Small intestine (tissue), 7 donors: ENCODE results near the gene PNPLA2. TPM values are rescaled to one million over a fixed set of nuclear protein-coding genes. Genes with fewer than 3 reads are reported as not detected.
A peak's percentile ranks its signal among the peaks of the same experiment; 100 is the strongest.

Experiments used
- DNase-seq, 2 donors: peaks; one replicate each; pipeline versions ENCODE4 v3.0.0 to v3.0.0-alpha.2; 2013
- FAIRE-seq: peaks from 2 replicates; lab custom pipeline; 2012; peaks lifted over from hg19 to GRCh38; lab: Jason Lieb, UNC
- H3K27ac ChIP-seq, 3 donors: one replicate each; pipeline ENCODE4 v1.5.1; 2013; ENCODE audit warnings: low read length in 2 of 3, mild to moderate bottlenecking in 2 of 3, control low read depth in 1 of 3, inconsistent platforms in 1 of 3, low read depth in 1 of 3, moderate library complexity in 1 of 3
- H3K27me3 ChIP-seq, 3 donors: one replicate each; pipeline ENCODE4 v1.6.1; 2013; ENCODE audit warnings: low read length in 3 of 3, inconsistent platforms in 1 of 3; ENCODE audit not compliant: control insufficient read depth in 3 of 3, insufficient read depth in 3 of 3
- H3K36me3 ChIP-seq, 3 donors: one replicate each; pipeline ENCODE4 v1.6.1; 2013; ENCODE audit warnings: low read length in 3 of 3, inconsistent platforms in 1 of 3, low read depth in 1 of 3, mild to moderate bottlenecking in 1 of 3, moderate library complexity in 1 of 3; ENCODE audit not compliant: control insufficient read depth in 3 of 3, insufficient read depth in 2 of 3
- H3K4me1 ChIP-seq, 3 donors: one replicate each; pipeline ENCODE4 v1.6.1; 2013; ENCODE audit warnings: low read length in 2 of 3, inconsistent platforms in 1 of 3, low read depth in 1 of 3, mild to moderate bottlenecking in 1 of 3, moderate library complexity in 1 of 3; ENCODE audit not compliant: control insufficient read depth in 3 of 3, insufficient read depth in 2 of 3
- H3K4me3 ChIP-seq, 3 donors: one replicate each; pipeline ENCODE4 v1.5.1; 2013; ENCODE audit warnings: low read length in 3 of 3, control low read depth in 1 of 3, inconsistent platforms in 1 of 3, low read depth in 1 of 3, mild to moderate bottlenecking in 1 of 3, moderate library complexity in 1 of 3
- H3K9me3 ChIP-seq, 2 donors: one replicate each; pipeline ENCODE4 v1.6.1; 2013; ENCODE audit warnings: low read depth in 1 of 2, low read length in 1 of 2; ENCODE audit not compliant: control insufficient read depth in 2 of 2, insufficient read depth in 1 of 2
- WGBS, 3 donors: extraction: QIAGEN DNeasy Blood & Tissue Kit; methylation state at CpG; one replicate each; pipeline ENCODE4 v1.1.7; 2013; 5-methylcytosine and 5-hydroxymethylcytosine counted together
- polyA plus RNA-seq, 4 donors: library from polyadenylated mRNA; stranded (reverse) in 3 of 4; unstranded in 1 of 4; fragments of 200-250 nt in 3 of 4; fragments of 120-200 nt in 1 of 4; gene quantifications; one replicate each; pipeline versions ENCODE4 v1.2.1 to v1.2.3, GENCODE V29; 2013
- donor health status: healthy with polysubstance abuse.
- donor health status: control.
- donor health status: control.
- donor health status: Bipolar disorder and iron deficiency.
- donor health status: healthy.

Gene PNPLA2
- polyA plus RNA-seq, 4 donors = 66.2 to 250 (median 162) TPM

DNA sequence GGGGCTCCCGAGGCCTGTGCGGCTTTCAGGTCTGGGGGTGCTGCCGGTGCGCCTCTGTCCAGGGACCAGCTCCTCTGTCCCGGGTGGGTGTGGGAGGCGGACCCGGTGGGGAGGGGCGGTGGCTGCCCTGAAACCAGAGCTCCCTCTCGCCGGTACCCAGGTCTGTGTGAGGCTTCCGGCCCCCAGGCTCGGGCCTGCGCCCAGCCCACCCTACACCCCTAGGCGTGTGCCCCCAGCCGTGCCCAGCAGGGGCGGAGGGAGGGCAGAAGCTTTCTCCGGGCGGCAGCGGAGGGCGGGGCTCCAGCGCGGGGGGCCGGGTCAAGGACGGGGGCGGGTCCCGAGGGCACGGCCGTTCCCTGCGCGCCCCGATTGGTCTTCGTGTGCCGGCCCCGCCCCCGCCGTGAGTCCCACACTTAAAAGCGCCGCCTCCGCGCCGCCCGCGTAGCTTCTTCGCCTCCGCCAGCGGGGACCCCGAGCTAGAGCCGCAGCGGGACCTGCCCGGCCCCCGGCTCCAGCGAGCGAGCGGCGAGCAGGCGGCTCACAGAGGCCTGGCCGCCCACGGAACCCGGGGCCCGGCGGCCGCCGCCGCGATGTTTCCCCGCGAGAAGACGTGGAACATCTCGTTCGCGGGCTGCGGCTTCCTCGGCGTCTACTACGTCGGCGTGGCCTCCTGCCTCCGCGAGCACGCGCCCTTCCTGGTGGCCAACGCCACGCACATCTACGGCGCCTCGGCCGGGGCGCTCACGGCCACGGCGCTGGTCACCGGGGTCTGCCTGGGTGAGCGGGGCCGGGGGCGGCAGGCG lies 616 bp downstream of the PNPLA2 start:
- FAIRE-seq (no peak), DNase-seq (peak; percentile 93 to 95)
- 0 to 1% (median 0%) methylated on average over 29 to 96 of the region's 96 CpGs for WGBS, 3 donors

DNA sequence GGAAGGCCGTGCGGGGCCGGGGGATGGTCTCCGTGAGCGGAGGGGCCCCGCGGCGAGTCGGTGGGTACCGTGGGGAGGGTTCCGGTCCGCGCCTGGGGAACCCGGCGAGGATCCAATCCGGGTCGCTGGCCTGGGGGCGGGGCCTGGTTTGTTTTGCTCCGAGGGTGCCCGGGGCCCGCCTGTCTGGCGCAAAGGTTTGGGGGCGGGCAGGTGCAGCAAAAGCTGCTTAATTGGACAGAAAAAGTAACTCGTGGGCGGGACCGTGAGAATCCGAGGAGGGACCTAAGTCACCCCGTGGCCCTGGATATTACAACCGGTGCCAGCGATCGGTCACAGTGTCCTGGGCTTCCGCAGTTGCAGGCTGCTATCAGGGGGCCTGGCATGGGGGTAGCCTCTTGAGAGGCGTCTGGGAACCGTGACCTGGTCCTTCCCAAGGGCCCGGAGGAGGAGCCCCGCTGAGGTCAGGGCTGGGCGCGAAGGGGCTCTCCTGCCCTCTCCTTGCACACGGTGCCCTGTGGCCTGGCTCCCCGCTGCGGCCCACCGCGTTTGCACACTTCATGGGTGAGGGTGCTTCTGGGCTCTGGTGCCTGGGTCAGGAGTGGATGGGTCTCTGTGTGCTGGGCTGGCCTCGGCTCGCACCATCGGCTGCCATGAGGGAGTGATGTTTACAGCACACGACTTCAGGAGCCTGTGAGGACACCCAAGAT lies 1.4 kb downstream of the PNPLA2 start:
- DNase-seq (peak; percentile 94 to 97), FAIRE-seq (no peak)
- Histone ChIP-seq H3K9me3 (no peaks in the 10 kb centered on the region), H3K27me3 (no peaks in the 10 kb centered on the region), H3K4me1 (peaks cover 0 to 36% (median 0%) of the 10 kb centered on the region in 3 donors), H3K27ac (peak overlapping the region; percentile 91 to 98 (median 98)), H3K36me3 (peaks cover 6 to 64% (median 13%) of the 10 kb centered on the region in 3 donors), H3K4me3 (peak overlapping the region; percentile 77 to 96 (median 83))
- 2 to 4% (median 3%) methylated on average over 42 to 47 of the region's 47 CpGs for WGBS, 3 donors

More for the DNA sequence above, 616 bp downstream of the PNPLA2 start:
- peaks cover 8 to 62% (median 9%) of the 10 kb centered on the region in 3 donors for H3K36me3 ChIP-seq
- no peaks in the 10 kb centered on the region for H3K9me3 ChIP-seq
- H3K4me3 ChIP-seq = peak overlapping the region; percentile 77 to 96 (median 83)
- peaks cover 0 to 31% (median 0%) of the 10 kb centered on the region in 3 donors for H3K4me1 ChIP-seq
- H3K27ac ChIP-seq = peak overlapping the region; percentile 98 to 99 (median 98)
- no peaks in the 10 kb centered on the region for H3K27me3 ChIP-seq

DNA sequence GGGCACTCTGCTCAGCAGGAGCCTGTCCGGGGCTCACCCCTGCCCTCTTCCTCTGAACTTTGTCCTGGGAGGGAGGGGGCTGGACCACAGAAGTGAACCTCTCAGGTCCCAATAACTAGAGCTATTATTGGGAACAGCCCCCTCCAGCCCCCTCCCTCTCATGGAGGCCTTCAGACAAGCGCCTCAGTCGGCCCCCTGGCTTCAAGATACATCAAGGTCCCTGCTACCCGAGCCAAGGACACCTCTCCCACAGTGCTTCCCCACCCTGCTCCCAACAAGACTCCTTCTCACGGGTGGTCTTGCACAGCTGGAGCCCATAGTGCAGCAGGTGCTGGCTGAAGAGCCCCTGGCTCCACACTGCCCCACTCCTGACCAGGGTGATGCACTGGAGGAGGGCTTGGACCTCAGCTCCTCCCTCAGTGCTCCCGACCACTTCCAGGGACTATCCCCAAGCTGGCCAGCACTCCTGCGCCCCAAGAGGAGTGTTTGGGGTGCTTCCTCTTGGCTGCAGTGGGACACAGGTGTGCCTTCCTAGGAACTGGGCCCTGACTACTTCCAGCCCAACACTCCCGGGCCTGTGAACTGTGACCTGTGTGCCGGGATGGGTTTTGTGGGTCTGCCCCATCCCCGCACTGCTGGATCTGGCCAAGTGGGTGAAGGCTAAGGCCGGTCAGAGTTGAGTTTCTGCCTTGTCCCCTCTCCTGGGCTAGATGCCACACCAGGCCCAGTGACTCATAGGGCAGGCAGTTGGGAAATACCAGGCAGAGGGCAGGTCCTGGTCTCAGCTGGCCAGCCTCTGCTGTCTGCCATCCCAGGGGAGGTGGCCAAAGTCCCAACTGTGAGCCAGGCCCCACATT lies 2.2 kb downstream of the PNPLA2 start:
- peaks cover 0 to 44% (median 0%) of the 10 kb centered on the region in 3 donors for H3K4me1 ChIP-seq
- peak overlapping the region; percentile 77 to 96 (median 83) for H3K4me3 ChIP-seq
- FAIRE-seq = no peak
- no peaks in the 10 kb centered on the region for H3K9me3 ChIP-seq
- H3K27me3 ChIP-seq = no peaks in the 10 kb centered on the region
- H3K36me3 ChIP-seq = peaks cover 6 to 64% (median 13%) of the 10 kb centered on the region in 3 donors
- peak overlapping the region; percentile 91 to 98 (median 94) for H3K27ac ChIP-seq
- WGBS, 3 donors = 26 to 48% (median 46%) methylated on average over 10 to 11 of the region's 11 CpGs
- DNase-seq = peak; percentile 73 to 94

DNA sequence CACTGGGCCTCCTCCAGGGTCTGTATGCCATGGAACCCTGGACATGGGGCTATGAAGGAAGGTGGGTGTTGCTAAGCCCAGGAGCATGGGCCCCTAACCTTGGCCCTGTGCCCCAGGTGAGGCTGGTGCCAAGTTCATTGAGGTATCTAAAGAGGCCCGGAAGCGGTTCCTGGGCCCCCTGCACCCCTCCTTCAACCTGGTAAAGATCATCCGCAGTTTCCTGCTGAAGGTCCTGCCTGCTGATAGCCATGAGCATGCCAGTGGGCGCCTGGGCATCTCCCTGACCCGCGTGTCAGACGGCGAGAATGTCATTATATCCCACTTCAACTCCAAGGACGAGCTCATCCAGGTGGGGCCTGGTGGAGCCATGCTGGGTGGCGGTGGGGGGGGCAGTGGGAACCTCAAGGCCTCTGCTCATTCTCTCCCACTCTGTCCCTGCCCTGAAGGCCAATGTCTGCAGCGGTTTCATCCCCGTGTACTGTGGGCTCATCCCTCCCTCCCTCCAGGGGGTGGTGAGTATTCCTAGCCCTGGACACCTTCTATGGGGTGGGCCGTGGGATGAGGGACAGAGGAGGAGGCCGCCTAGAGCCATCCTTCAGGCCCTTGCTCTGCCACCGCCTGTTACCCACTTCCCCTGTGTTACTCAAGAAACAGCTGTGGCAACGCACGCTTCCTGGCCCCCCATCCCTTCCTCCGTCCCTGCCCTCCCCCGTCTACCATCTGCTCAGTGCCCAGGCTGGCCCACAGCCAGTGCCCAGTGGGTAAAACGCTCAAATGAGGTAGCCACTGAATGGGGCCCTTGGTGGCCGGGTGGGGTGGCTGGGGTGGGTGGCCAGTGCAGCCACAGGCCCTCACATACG lies 3.0 kb downstream of the PNPLA2 start:
- 60 to 73% (median 63%) methylated on average over 22 of the region's 22 CpGs for WGBS, 3 donors
- no peaks in the 10 kb centered on the region for H3K27me3 ChIP-seq
- peaks cover 0 to 52% (median 3%) of the 10 kb centered on the region in 3 donors for H3K4me1 ChIP-seq
- FAIRE-seq = no peak
- H3K36me3 ChIP-seq = peaks cover 4 to 58% (median 13%) of the 10 kb centered on the region in 3 donors
- H3K9me3 ChIP-seq = no peaks in the 10 kb centered on the region
- peak overlapping the region in 2 of 3 donors; percentile 37 to 83 for H3K4me3 ChIP-seq
- H3K27ac ChIP-seq = peak overlapping the region; percentile 76 to 98 (median 91)
- no peak for DNase-seq

DNA sequence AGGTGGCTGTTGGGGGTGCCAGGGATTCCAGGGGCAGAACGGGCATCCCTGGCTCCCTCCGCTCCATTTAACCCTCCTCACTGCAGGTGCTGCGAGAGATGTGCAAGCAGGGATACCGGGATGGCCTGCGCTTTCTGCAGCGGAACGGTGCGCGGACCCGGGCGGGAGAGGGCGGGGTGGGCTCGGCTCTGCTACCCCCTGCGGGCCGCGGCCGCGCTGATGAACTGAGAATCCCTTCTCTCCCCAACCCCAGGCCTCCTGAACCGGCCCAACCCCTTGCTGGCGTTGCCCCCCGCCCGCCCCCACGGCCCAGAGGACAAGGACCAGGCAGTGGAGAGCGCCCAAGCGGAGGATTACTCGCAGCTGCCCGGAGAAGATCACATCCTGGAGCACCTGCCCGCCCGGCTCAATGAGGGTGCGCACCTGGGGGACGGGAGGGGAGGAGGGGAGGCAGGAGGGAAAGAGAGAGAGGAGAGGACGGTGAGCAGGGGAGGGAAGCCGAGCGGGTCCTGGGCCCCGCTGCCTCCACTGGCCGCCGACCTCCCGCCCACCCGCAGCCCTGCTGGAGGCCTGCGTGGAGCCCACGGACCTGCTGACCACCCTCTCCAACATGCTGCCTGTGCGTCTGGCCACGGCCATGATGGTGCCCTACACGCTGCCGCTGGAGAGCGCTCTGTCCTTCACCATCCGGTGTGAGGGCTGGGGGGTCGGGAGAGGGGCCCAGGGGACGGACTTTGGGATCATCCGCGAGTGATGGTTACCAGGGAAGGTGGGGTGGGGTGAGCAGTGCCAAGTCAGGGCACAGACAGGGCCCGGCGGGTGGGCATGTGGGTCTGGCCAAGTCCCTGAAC lies 5.0 kb downstream of the PNPLA2 start:
- Histone ChIP-seq H3K4me3 (no peak overlapping the region), H3K9me3 (no peaks in the 10 kb centered on the region), H3K27me3 (no peaks in the 10 kb centered on the region), H3K27ac (no peak overlapping the region), H3K4me1 (peaks cover 0 to 64% (median 6%) of the 10 kb centered on the region in 3 donors), H3K36me3 (peaks cover 4 to 58% (median 13%) of the 10 kb centered on the region in 3 donors)
- 88 to 91% (median 89%) methylated on average over 39 to 53 of the region's 53 CpGs for WGBS, 3 donors
- FAIRE-seq (no peak), DNase-seq (no peak)

DNA sequence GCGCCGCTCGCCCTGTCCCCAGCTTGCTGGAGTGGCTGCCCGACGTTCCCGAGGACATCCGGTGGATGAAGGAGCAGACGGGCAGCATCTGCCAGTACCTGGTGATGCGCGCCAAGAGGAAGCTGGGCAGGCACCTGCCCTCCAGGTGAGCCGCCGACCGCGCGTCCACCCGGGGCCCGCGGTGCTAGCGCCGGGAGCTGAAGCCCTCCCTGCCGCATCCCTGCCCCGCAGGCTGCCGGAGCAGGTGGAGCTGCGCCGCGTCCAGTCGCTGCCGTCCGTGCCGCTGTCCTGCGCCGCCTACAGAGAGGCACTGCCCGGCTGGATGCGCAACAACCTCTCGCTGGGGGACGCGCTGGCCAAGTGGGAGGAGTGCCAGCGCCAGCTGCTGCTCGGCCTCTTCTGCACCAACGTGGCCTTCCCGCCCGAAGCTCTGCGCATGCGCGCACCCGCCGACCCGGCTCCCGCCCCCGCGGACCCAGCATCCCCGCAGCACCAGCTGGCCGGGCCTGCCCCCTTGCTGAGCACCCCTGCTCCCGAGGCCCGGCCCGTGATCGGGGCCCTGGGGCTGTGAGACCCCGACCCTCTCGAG lies 5.7 kb downstream of the PNPLA2 start:
- DNase-seq = no peak
- no peak for FAIRE-seq
- H3K27ac ChIP-seq = no peak overlapping the region
- no peaks in the 10 kb centered on the region for H3K9me3 ChIP-seq
- H3K36me3 ChIP-seq = peaks cover 4 to 58% (median 13%) of the 10 kb centered on the region in 3 donors
- 85 to 89% (median 87%) methylated on average over 35 to 59 of the region's 59 CpGs for WGBS, 3 donors
- no peak overlapping the region for H3K4me3 ChIP-seq
- peaks cover 0 to 5% (median 0%) of the 10 kb centered on the region in 3 donors for H3K27me3 ChIP-seq
- peaks cover 0 to 67% (median 6%) of the 10 kb centered on the region in 3 donors for H3K4me1 ChIP-seq
